B cell (primary cell): ENCODE measurements around the gene IL25. TPM values are rescaled to one million over a fixed set of nuclear protein-coding genes. Genes with fewer than 3 reads are reported as not detected.

Experiments
- ATAC-seq: fragments of 200-7000 bp; cut with Tn5 transposase; one replicate; pipeline ENCODE4 v1.10.0; 2021; ENCODE audit warnings: low read depth, mild to moderate bottlenecking, moderate number of reproducible peaks, moderate library complexity
- CTCF ChIA-PET: fragments of 350-600 bp; sonication (Branson Sonifier 250); formaldehyde crosslinking; loops from one replicate; lab custom pipeline; 2021; ENCODE audit warnings: antibody characterized with exemption, inconsistent platforms; lab: Charles Lee
- POLR2A ChIA-PET: fragments of 350-600 bp; sonication (Branson Sonifier 250); formaldehyde crosslinking; loops from one replicate; lab custom pipeline; 2021; ENCODE audit warnings: antibody characterized with exemption; lab: Charles Lee
- DNase-seq: peaks from one replicate; pipeline ENCODE4 v3.0.0; 2013
- H2AFZ ChIP-seq: 2 replicates; pipeline ENCODE4 v1.6.1; 2012; ENCODE audit warnings: mild to moderate bottlenecking, low read depth, low read length; ENCODE audit not compliant: insufficient read depth, poor library complexity, severe bottlenecking
- H3K27ac ChIP-seq, 2 donors: 1 replicate in 1 of 2; 2 replicates in 1 of 2; pipeline ENCODE4 v1.5.1; 2012 to 2013; ENCODE audit warnings: low read length in 2 of 2, mild to moderate bottlenecking in 2 of 2, moderate library complexity in 1 of 2
- H3K27me3 ChIP-seq, 4 experiments: fragments of 200-600 bp in 1 of 4; sonication (generic) in 1 of 4; replicated peaks in 1 of 4; 1 replicate in 2 of 4; 2 replicates in 2 of 4; pipeline versions ENCODE4 v1.6.1 to v1.7.0; 2013 to 2016; ENCODE audit warnings: low read length in 3 of 4, mild to moderate bottlenecking in 2 of 4, mixed read lengths in 1 of 4, moderate library complexity in 1 of 4; ENCODE audit not compliant: insufficient read depth in 4 of 4, control insufficient read depth in 3 of 4; ENCODE audit errors: control extremely low read depth in 1 of 4
- H3K36me3 ChIP-seq, 2 experiments: replicated peaks in 1 of 2; 1 replicate in 1 of 2; 2 replicates in 1 of 2; pipeline versions ENCODE4 v1.6.1 to v1.7.1; 2013; ENCODE audit warnings: low read length in 1 of 2; ENCODE audit not compliant: insufficient read depth in 2 of 2, control insufficient read depth in 1 of 2; ENCODE audit errors: control extremely low read depth in 1 of 2, extremely low read depth in 1 of 2
- H3K4me1 ChIP-seq, 2 donors: fragments of 200-600 bp in 1 of 2; sonication (generic) in 1 of 2; 1 replicate in 1 of 2; 2 replicates in 1 of 2; pipeline versions ENCODE4 v1.5.1 to v1.6.1; 2013 to 2017; ENCODE audit warnings: low read length in 2 of 2; ENCODE audit not compliant: control insufficient read depth in 2 of 2, insufficient read depth in 2 of 2
- H3K4me2 ChIP-seq: replicated peaks from 2 replicates; pipeline ENCODE3; 2012; ENCODE audit warnings: mild to moderate bottlenecking, low read depth, low read length; ENCODE audit not compliant: poor library complexity, severe bottlenecking
- H3K4me3 ChIP-seq, 5 experiments: fragments of 200-600 bp in 1 of 5; sonication (generic) in 1 of 5; 1 replicate in 3 of 5; 2 replicates in 2 of 5; pipeline versions ENCODE4 v1.5.1 to v1.7.0; 2011 to 2016; ENCODE audit warnings: low read length in 4 of 5, mild to moderate bottlenecking in 4 of 5, low read depth in 2 of 5, control low read depth in 1 of 5, moderate library complexity in 1 of 5; ENCODE audit not compliant: insufficient read depth in 1 of 5; ENCODE audit errors: control extremely low read depth in 1 of 5, extremely low read depth in 1 of 5
- H3K79me2 ChIP-seq: fragments of 200-600 bp; sonication (generic); one replicate; pipeline ENCODE4 v1.6.0; 2016; ENCODE audit warnings: low read length; ENCODE audit not compliant: control insufficient read depth, insufficient read depth
- H3K9ac ChIP-seq: fragments of 200-600 bp; sonication (generic); 2 replicates; pipeline ENCODE4 v1.6.1; 2017; ENCODE audit warnings: mild to moderate bottlenecking, low read length, moderate library complexity
- H3K9me3 ChIP-seq, 3 donors: one replicate each; pipeline versions ENCODE4 v1.6.1 to v1.7.1; 2013; ENCODE audit warnings: low read length in 2 of 3; ENCODE audit not compliant: control insufficient read depth in 2 of 3, insufficient read depth in 1 of 3; ENCODE audit errors: control extremely low read depth in 1 of 3
- H4K20me1 ChIP-seq: 2 replicates; pipeline ENCODE4 v1.6.0; 2012; ENCODE audit warnings: mild to moderate bottlenecking, low read length; ENCODE audit not compliant: insufficient read depth, control insufficient read depth, poor library complexity, severe bottlenecking
- H3K27ac Mint-ChIP-seq: one replicate; pipeline ENCODE4 v1.8.0; 2021; ENCODE audit warnings: mixed read lengths
- H3K27me3 Mint-ChIP-seq: one replicate; pipeline ENCODE4 v1.8.0; 2021; ENCODE audit warnings: mixed read lengths
- H3K4me1 Mint-ChIP-seq: one replicate; pipeline ENCODE4 v1.8.0; 2021; ENCODE audit warnings: mixed read lengths
- H3K4me3 Mint-ChIP-seq: one replicate; pipeline ENCODE4 v1.8.0; 2021; ENCODE audit warnings: mixed read lengths
- H3K9me3 Mint-ChIP-seq: one replicate; pipeline ENCODE4 v1.8.0; 2022; ENCODE audit warnings: mixed read lengths; ENCODE audit not compliant: insufficient read depth
- CTCF ChIP-seq: fragments of 200-600 bp; IDR thresholded peaks from one replicate; pipeline ENCODE4 v1.8.0; 2022; ENCODE audit warnings: antibody characterized with exemption, mild to moderate bottlenecking
- EZH2 ChIP-seq: IDR thresholded peaks from 2 replicates; pipeline ENCODE4 v1.6.1; 2012; ENCODE audit warnings: borderline replicate concordance, low read depth, mild to moderate bottlenecking, moderate library complexity, low read length; ENCODE audit not compliant: insufficient read depth, poor library complexity, severe bottlenecking
- WGBS: methylation state at CpG from one replicate; pipeline ENCODE4 v1.1.5; 2013; ENCODE audit warnings: missing lambda C conversion rate; ENCODE audit not compliant: insufficient coverage; 5-methylcytosine and 5-hydroxymethylcytosine counted together
- intact Hi-C: fragments of 100-400 bp; cut with micrococcal nuclease; formaldehyde crosslinking; loops from one replicate; pipeline ENCODE4 v1.10.0; 2022
- polyA plus RNA-seq: library from polyadenylated mRNA; depleted of rRNA; stranded (reverse); fragments of >200 nt; gene quantifications from 2 replicates; pipeline ENCODE4 v1.2.3, GENCODE V29; 2012
- total RNA-seq, 2 donors: library from RNA; stranded (reverse); fragments of 120-200 nt in 1 of 2; gene quantifications; 1 replicate in 1 of 2; 2 replicates in 1 of 2; pipeline versions ENCODE4 v1.2.3 to v1.2.4, GENCODE V29; 2013 to 2022

Gene IL25
- total and polyA plus RNA-seq, 2 donors (not counting 1 experiment from before 2014, with no cell fraction given): not detected

GRCh38 chr14:23380197-23380914 is 7.7 kb downstream of the IL25 start:
- Mint-ChIP-seq H3K27me3 (peaks cover 25% of the 10 kb centered on the region), H3K9me3 (no peaks in the 10 kb centered on the region)
- no peak overlapping the region for H3K9ac ChIP-seq

More at GRCh38 chr14:23380197-23380914, 7.7 kb downstream of the IL25 start:
- Mint-ChIP-seq H3K4me3 (no peak overlapping the region), H3K4me1 (no peaks in the 10 kb centered on the region), H3K27ac (no peak overlapping the region)
- no peaks in the 10 kb centered on the region for H3K36me3 ChIP-seq
- CTCF ChIA-PET: interaction anchor here (0.8 to 8.7 kb wide), 35 partner anchors 8 to 823 kb away, joined by 3 to 129 read pairs (median 4); partner anchors contain the start of genes PABPN1 and SLC22A17
- no peak overlapping the region for H2AFZ ChIP-seq
- peak; percentile 21 for TF ChIP-seq CTCF
- TF ChIP-seq EZH2: no peak
- peaks cover 0 to 16% (median 0%) of the 10 kb centered on the region in 4 experiments for H3K27me3 ChIP-seq
- H3K4me3 ChIP-seq: no peak overlapping the region
- no peaks in the 10 kb centered on the region for H3K4me1 ChIP-seq
- no peaks in the 10 kb centered on the region for H3K9me3 ChIP-seq
- 92% methylated on average over 14 of the region's 16 CpGs for WGBS
- intact Hi-C loops: loop anchor here (1.0 kb wide), 1 partner anchor 260 kb away; no protein-coding TSS in a partner anchor
- ATAC-seq: no peak
- POLR2A ChIA-PET: no interaction called here
- DNase-seq: no peak
- H3K27ac ChIP-seq: no peak overlapping the region
- H3K79me2 ChIP-seq: no peaks in the 10 kb centered on the region
- H3K4me2 ChIP-seq: no peak overlapping the region
- no peaks in the 10 kb centered on the region for H4K20me1 ChIP-seq
